C4-2B (cell line): ENCODE data around the gene UTF1.

Source experiments
- ZFX ChIP-seq: fragments of 450-650 bp; IDR thresholded peaks from 2 replicates; pipeline ENCODE4 v1.6.1; 2017
- TF ChIP-seq, protein P1 (sequence below): fragments of 450-650 bp; conservative IDR thresholded peaks from 2 replicates; pipeline ENCODE4 v1.5.1; 2017; ENCODE audit warnings: mild to moderate bottlenecking

- TF ChIP-seq, protein P1, sequence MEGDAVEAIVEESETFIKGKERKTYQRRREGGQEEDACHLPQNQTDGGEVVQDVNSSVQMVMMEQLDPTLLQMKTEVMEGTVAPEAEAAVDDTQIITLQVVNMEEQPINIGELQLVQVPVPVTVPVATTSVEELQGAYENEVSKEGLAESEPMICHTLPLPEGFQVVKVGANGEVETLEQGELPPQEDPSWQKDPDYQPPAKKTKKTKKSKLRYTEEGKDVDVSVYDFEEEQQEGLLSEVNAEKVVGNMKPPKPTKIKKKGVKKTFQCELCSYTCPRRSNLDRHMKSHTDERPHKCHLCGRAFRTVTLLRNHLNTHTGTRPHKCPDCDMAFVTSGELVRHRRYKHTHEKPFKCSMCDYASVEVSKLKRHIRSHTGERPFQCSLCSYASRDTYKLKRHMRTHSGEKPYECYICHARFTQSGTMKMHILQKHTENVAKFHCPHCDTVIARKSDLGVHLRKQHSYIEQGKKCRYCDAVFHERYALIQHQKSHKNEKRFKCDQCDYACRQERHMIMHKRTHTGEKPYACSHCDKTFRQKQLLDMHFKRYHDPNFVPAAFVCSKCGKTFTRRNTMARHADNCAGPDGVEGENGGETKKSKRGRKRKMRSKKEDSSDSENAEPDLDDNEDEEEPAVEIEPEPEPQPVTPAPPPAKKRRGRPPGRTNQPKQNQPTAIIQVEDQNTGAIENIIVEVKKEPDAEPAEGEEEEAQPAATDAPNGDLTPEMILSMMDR, result no peak
- no peak for TF ChIP-seq ZFX
Observed at GRCh38 chr10:133224076-133224475, 5.9 kb upstream of the UTF1 start.
